ENCODE measurements around the gene VSTM1. TPM values are rescaled to one million over a fixed set of nuclear protein-coding genes. Genes with fewer than 3 reads are reported as not detected.
"Not testable (repeated sequence)": the region's sequence is repeated elsewhere in the genome, so short reads cannot be mapped to it uniquely, and the experiment has no call there.

The VSTM1 gene
- total RNA-seq, 1 experiment from 2014 or later: not detected

DNA sequence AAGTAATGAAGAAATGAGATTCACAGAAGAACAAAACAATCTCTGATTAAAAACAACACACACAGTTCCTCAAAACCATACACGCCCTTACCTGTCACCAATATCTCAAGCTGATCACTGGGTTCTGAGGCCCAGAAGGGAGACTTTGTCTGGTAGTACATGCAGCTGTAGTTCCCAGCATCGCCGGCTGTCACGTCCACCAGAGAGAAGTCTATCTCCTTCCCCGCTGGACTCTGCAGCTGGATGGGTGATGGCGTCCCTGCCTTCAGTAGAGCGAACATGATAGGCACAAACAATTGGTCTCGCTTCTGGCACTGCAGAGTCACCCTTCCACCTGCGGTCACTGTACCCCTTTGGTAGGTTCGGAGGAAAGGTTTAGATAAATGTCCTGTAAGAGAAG is 10.1 kb upstream of the VSTM1 start:
- no peak for DNase-seq (ENCODE audit: low spot score)

DNA sequence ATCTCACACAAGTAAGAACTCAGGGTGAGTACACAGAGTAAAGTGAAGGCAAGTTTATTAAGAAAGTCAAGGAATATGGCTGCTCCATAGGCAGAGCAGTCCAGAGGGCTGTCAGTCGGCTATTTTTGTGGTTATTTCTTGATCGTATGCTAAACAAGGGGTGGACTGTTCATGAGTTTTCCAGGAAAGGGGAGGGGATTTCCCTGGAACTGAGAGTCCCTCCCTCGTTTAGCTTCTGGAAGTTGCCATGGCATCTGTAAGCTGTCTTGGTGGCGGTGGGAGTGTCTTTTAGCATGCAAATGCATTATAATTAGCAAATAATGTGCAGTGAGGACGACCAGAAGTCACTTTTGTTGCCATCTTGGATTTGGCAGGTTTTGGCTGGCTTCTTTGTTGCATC is 5.8 kb upstream of the VSTM1 start:
- no peak for DNase-seq (ENCODE audit: low spot score)

DNA sequence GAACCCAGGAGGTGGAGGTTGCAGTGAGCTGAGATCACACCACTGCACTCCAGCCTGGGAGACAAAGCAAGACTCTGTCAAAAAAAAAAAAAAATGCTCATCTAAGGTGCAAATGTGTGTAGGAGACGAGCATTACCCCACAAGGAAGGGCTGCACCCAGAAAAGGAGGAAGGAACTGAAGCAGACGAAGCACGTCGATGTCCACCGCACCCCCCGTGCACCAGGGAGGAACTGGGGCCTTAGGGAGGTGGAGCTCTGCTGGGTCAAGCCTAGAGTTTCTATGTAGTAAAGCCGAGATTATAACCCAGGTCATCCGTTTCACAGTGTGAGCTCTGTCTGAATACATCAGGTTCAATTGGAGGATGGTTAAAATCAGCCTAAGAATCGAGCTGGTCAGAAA is 1.1 kb downstream of the VSTM1 start:
- DNase-seq (ENCODE audit: low spot score): no peak

DNA sequence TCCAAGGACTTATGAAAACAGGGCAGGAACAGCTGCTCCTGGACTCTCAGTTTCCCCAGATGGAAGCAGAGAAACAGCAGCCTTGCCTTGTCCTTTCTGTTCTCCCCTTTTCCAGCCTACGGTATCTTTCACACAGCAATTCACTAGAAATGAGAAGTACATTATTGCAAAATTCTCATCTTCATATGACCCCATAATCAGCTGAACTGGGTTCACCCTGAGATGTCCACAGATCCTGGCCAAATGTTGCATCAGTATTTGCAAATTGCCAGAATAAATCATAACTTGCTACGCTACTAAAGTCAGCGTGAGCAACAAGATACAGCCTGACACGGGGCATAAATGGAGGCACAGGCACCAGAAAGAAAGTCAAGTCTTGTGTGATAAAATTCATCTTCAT is 16.1 kb downstream of the VSTM1 start:
- no peak for DNase-seq (ENCODE audit: low spot score)

DNA sequence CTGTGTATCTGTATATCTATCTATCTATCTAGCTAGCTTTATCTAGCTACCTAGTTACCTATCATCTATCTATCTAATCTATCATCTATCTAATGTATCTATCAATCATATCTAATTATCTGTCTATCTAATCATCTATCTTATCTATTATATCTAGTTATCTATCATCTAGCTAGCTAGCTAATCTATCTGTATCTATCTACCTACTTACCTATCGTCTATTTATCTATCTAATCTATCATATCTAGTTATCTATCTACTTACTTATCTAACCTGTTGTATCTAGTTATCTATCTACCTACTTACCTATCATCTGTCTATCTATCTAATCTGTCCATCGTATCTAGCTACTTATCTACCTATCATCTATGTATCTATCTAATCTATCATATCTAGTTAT is 17.9 kb downstream of the VSTM1 start:
- DNase-seq (ENCODE audit: low spot score): no peak

DNA sequence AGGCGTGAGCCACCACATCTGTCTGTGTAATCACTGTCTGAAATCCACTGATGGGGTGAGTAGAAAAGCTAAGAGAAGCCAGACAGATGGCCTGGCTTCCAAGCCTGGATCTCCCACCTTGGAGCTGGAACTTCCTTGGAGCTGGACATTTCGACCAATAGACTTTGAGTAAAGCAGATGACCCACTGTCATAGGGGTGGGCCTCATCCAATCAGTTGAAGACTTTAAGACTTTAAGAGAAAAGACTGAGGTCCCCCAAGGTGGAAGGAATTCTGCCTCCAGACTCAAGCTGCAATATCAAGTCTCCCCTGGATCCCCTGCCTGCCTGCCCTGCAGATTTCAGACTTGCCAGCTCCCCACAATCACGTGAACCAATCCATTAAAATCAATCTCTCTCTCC is 20.7 kb downstream of the VSTM1 start:
- no peak for DNase-seq (ENCODE audit: low spot score)

DNA sequence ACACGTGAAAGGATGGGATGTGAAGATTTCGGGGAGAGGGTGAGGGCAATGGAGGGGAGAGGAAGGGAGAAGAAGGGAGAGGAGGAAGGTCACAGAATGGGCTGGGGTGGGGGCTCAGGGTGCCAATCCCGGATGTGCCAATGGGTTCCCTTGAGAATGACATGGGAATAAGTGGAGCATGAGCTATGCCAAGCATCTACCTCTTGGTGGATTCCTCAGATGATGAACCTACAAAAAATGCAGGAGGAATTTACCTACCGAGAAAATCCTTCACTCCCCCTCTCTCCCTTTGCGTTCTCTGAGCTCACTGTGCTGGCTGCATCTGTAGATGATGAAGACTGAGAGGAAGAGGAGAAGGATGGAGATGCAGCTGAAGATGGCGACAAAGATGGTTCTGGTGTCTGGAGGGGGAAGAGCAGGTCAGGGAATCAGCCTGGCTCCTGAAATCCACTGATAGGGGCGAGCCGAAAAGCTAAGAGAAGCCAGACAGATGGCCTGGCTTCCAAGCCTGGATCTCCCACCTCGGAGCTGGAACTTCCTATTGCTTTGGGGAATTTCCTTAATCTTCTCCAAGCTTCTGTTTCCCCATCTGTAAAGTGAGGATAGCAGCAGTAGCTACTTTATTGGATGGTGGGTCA is 21.6 kb downstream of the VSTM1 start:
- peak; percentile 69 for DNase-seq (ENCODE audit: low spot score)

DNA sequence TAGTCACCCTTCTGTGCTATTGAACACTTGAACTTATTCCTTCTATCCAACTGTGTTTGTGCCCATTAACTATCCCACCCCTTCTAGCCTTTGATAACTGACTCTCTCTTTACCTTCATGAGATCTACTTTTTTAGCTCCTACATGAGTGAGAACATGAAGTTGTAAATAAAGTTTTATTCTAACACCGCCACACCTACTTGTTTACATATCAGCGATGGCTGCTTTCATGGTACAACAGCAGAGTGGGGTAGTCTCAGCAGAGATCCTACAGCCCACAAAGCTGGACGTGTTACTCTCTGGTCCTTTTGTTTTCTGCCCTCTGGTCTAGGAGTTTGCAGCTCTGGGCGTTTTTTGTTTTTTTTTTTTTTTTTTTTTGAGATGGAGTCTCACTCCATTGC is 23.7 kb downstream of the VSTM1 start:
- DNase-seq (ENCODE audit: low spot score): no peak

DNA sequence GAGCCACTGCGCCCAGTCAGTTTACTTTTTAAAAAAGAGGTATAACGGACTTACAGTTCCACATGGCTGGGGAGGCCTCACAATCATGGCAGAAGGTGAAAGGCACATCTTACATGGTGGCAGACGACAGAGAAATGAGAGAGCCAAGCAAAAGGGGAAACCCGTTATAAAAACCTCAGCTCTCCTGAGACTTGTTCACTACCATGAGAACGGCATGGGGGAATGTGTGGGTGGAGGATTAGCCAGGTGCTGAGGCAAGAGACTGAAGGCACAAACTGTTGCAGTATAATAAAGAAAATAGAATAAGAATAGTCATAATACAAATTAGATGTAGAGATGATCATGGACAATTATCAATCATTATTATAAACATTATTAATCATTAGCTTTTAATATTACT is 27.2 kb downstream of the VSTM1 start:
- DNase-seq (ENCODE audit: low spot score): not testable (repeated sequence)

DNA sequence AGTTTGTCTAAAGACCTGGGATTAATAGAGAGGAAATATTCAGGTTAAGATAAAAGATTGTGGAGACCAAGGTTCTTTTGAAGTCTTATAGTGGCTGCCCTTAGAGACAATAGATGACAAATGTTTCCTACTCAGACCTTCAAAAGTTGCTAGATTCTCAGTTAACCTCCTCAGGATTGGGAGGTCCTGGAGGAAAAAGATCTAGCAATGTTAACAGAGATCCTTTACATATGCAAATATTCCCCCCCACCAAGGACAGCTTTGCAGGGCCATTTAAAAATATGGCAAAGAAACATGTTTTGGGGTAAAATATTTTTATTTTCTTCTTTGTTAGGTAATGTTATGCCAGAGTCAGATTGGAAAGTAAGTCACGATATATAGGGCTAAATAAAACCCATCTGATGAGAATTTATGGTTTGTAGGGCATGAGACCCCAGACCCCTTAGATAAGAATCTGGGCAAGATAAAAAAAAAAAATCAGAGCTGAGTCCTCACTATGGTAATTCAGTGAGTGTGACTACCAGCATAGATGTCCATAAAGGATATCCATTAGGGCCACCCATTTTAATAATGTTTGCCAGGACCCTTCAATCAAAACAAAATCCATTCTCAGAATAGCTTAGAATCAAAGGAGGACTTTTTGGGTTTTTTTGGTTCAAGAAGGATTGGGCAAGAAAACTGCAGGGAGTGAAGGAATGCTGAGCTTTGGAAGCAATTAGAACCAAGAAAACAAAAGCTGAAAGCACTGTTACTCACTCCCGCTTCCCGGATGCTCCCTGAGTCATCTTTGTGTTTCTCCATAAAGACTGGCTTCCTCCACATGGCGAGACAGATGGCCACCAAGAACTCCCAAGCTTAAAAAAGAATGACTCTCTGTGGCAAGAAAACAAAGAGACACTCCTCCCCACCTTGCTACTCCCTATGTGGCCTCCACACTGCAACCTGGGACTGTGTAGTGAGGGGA is 28.2 kb downstream of the VSTM1 start:
- DNase-seq (ENCODE audit: low spot score): peak; percentile 96

DNA sequence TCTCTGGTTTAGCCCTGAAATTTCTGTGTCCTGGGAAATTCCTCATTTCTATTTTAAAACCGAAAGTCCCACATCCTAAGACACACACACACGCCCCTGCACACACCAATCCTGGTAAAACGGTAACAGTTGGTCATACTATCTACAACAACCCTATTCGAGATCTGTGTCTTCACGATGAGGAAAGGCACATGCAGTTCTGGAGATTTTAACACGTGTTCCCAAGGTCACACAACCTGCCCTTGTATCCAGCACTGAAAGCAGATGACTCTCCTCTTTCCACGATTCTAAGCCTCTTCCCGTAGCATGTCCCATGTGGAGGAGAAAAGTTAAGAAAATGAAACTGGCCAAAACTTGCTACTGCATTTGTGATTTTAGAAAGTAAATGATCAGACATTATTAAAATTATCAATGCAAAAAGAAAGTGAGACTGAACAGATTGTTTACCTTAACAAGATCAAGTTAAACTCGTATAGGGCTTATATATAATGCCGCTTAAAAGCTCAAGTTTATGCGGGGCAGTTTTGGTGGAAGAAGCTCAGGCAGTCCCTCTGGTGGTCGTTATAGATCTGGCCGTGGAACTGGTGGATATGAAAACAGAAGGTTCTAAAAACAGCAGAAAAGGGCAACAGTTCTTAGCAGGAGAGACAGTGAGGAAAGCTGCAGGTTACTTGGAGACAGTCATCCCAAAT is 32.7 kb downstream of the VSTM1 start:
- peak; percentile 59 for DNase-seq (ENCODE audit: low spot score)

DNA sequence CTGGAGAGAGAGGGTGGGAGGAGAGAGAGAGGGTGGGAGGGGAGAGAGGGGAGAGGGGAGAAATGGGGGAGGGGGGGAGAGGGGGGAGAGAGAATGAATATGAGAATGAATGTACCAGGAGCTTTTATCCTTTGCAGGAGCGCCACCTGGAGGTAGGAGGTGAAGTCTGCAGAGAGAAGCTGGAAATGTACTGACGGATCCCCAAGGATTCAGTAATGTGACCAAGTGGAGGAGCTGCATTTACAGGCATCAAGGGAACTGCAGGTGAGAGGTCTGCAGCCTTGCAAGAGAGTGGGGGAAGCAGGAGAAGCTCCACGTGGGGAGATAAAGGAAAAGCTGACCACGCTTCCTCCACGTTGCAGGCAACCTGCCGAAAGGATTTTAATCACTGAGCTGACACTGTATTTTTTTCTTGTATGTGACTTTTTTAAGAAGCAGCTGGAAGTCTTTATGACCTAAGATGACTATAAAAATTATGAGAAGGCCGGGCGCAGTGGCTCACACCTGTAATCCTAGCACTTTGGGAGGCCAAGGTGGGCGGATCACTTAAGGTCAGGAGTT is 33.7 kb downstream of the VSTM1 start:
- peak; percentile 90 for DNase-seq (ENCODE audit: low spot score)

DNA sequence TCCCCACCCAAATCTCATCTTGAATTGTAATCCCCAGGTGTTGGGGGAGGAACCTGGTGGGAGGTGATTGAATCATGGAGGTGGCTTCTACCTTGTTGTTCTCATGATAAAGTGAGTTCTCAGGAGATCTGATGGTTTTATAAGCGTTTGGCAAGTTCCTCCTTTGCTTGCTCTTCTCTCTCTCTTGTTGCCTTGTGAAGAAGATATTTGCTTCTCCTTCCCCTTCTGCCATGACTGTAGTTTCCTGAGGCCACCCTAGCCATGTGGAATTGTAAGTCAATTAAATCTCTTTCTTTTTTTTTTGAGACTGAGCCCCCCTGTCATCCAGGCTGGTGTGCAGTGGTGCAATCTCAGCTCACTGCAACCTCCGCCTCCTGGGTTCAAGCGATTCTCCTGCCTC is 34.4 kb downstream of the VSTM1 start:
- DNase-seq (ENCODE audit: low spot score): no peak

DNA sequence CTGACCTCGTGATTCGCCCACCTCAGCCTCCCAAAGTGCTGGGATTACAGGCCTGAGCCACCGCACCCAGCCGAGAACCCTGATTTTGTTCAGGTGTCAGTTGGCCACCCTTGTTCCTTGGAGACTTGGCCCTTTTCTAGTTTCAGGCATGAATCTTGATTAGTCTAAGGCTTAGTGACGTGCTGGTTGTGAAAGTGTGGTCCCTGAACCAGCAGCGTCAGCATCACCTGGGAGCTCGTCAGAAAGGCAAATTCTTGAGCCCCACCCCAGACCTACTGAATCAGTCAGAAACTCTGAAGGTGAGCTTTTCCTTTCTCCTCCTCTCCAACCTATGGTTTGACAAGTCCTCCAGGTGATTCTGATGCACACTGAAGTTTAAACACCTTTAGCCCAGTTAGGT is 37.0 kb downstream of the VSTM1 start:
- DNase-seq (ENCODE audit: low spot score): no peak

DNA sequence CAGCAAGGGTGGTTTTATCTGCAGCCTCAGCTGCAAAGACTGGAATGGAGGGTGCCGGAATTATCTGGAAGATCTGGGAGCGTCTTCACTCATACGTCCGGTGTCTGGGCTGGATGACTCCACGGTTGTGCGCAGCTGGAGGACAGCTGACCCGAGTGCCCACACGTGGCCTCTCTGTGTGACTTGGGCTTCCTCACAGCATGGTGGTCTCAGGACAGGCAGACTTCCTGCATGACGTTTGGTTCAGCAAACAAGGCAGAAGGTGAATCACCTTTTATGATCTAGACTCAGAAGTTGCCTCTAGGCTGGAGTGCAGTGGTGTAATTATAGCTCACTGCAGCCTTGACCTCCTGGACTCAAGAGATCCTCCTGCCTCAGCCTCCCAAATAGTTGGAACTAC is 39.0 kb downstream of the VSTM1 start:
- DNase-seq (ENCODE audit: low spot score): no peak

DNA sequence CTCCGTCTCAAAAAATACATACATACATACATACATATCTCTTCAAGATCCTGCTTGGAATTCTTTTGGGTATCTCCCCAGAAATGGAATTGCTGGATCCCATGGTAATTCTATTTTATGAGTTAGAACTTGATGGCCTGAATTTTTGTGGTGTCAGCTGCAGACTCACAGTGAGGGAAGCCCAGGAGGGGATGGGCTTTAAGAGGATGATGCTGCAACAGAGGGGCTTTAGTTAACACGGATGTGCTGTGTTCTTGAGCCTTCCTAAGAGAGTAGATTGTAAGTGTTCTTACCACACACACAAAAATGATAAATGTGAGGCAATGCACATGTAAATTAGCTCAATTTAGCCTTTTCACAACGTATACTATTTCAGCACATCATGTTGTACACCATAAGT is 40.5 kb downstream of the VSTM1 start:
- DNase-seq (ENCODE audit: low spot score): no peak

DNA sequence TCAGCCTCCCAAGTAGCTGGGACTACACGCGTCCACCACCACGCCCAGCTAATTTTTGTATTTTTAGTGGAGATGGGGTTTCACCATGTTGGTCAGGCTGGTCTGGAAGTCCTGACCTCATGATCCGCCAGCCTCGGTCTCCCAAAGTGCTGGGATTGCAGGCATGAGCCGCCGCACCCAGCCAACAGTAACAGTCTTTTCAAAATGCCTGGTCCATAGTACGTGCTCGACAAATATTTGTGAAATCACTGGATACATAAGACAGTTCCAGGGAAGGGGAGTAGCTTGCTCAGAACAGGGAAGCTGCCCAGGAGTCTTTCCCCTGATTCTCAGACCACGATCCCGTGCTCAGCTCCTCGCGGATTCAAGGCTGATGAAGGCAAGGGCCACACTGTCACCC is 41.8 kb downstream of the VSTM1 start:
- DNase-seq (ENCODE audit: low spot score): no peak

DNA sequence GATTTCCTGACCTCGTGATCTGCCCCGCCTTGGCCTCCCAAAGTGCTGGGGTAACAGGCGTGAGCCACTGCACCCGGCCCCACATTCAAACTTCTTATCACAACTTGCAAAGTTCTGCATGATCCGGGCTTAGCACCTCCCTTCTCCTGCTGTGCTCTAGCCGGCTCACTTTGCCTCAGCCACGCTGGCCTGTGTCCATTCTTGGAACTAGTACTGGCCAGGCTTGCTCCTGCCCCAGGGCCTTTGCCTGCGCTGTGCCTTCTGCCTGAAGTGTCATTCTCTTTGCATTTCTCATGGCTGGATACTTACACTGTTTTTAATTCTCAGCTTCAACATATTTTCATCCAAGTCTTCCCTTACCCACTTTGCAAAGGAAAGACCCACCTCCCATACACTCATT is 42.3 kb downstream of the VSTM1 start:
- DNase-seq (ENCODE audit: low spot score): no peak

DNA sequence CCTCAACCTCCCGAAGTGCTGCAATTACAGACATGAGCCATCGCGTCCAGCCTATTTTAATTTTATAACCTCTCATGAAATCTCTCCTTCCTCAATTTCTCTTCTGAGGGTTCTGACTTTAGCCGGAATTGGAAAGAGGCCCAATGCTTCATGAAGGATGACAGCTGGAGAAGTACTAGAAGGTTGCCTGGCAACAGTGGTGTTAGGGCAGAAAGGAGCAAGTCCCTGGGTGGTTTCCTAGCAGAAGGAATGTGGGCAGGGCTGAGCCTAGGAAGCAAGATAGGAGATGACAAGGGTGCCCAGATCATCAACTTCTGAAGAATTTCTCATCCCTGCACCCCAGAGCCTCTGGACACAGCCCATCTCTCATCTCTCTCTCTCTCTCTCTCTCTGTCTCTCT is 46.4 kb downstream of the VSTM1 start:
- DNase-seq (ENCODE audit: low spot score): peak; percentile 92

DNA sequence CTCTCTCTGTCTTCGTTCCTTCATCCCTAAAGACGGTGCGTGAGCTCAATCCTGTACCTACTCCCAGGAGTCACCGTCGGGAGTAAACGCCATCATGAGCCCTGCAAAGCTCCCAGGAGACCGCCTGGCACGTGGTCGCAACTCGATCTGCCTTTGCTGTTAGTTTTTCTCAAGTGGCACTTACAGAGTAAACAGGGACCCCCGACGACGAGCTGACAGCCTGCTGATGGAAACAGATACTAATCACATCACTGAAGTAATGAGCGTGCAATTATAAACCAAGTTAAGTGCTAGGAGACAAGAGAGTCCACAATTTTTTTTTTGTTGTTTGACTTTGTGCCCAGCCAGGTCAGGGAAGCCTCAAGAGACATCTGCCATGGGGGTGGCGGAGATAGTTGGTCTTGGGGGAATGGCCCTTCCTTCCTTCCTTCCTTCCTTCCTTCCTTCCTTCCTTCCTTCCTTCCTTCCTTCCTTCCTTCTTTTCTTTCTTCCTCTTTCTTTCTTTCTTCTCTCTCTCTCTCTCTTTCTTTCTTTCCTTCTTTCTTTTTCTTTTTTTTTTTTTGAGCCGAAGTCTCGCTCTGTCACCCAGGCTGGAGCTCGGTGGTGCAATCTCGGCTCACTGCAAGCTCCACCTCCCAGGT is 48.7 kb downstream of the VSTM1 start:
- no peak for DNase-seq (ENCODE audit: low spot score)

DNA sequence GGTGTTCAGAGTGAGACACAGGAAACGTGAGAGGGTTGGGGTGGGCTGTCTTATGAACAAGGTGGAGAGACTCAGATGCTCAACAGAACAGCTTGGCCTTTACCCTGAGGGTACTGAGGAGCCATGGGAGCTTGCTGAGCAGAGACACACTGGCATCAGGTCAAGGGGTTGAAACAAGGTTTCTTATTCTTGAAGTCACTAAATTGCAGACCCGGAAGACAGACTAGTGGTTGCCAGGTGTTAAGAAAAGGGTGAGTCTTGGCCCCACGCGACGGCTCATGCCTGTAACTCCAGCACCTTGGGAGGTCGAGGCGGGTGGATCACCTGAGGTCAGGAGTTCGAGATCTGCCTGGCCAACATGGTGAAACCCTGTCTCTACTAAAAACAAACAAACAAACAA is 49.8 kb downstream of the VSTM1 start:
- DNase-seq (ENCODE audit: low spot score): no peak

Measured in A172 (cell line).